DLD1 (cell line): ENCODE results near the gene SETBP1.

Experiments
- in situ Hi-C: cut with HindIII; loops from 2 replicates; pipeline ENCODE4 v1.10.0; 2017; ENCODE audit warnings: low sequenced_read_pairs

Gene SETBP1

GRCh38 chr18:45054636-45055035 lies 373.9 kb downstream of the SETBP1 start:
- in situ Hi-C loops: no loop called here

- in situ Hi-C loops: no loop called here
Observed at GRCh38 chr18:45055811-45056210, 375.1 kb downstream of the SETBP1 start.

GRCh38 chr18:45056926-45057325 lies 376.2 kb downstream of the SETBP1 start:
- in situ Hi-C loops: no loop called here

GRCh38 chr18:45057955-45058600 lies 377.4 kb downstream of the SETBP1 start:
- in situ Hi-C loops: no loop called here

- in situ Hi-C loops: no loop called here
Observed at GRCh38 chr18:45059695-45060094, 379.0 kb downstream of the SETBP1 start.

GRCh38 chr18:45060102-45060501 lies 379.4 kb downstream of the SETBP1 start:
- in situ Hi-C loops: no loop called here

GRCh38 chr18:45061359-45061758 lies 380.7 kb downstream of the SETBP1 start:
- in situ Hi-C loops: no loop called here

- in situ Hi-C loops: no loop called here
Observed at GRCh38 chr18:45063246-45064038, 382.8 kb downstream of the SETBP1 start.

GRCh38 chr18:45066210-45066609 lies 385.5 kb downstream of the SETBP1 start:
- in situ Hi-C loops: no loop called here

GRCh38 chr18:45066886-45067285 lies 386.2 kb downstream of the SETBP1 start:
- in situ Hi-C loops: no loop called here

- in situ Hi-C loops: no loop called here
Observed at GRCh38 chr18:45068400-45069094, 387.9 kb downstream of the SETBP1 start.

- in situ Hi-C loops: no loop called here
Observed at GRCh38 chr18:45069546-45069945, 388.9 kb downstream of the SETBP1 start.

- in situ Hi-C loops: no loop called here
Observed at GRCh38 chr18:45071956-45072355, 391.3 kb downstream of the SETBP1 start.

- in situ Hi-C loops: no loop called here
Observed at GRCh38 chr18:45073556-45073955, 392.9 kb downstream of the SETBP1 start.

GRCh38 chr18:45081566-45082181 lies 401.0 kb downstream of the SETBP1 start:
- in situ Hi-C loops: no loop called here

GRCh38 chr18:45083226-45083855 lies 402.7 kb downstream of the SETBP1 start:
- in situ Hi-C loops: no loop called here

GRCh38 chr18:45084206-45084605 lies 403.5 kb downstream of the SETBP1 start:
- in situ Hi-C loops: no loop called here

GRCh38 chr18:45085916-45086624 lies 405.4 kb downstream of the SETBP1 start:
- in situ Hi-C loops: no loop called here

GRCh38 chr18:45086777-45087176 lies 406.1 kb downstream of the SETBP1 start:
- in situ Hi-C loops: no loop called here

- in situ Hi-C loops: no loop called here
Observed at GRCh38 chr18:45090526-45091140, 409.9 kb downstream of the SETBP1 start.
